A549 (cell line): ENCODE measurements around the gene GLA.

ENCODE experiments used
- CTCF ChIP-seq: fragments of >200 bp; sonication (Bioruptor Twin); formaldehyde crosslinking; IDR thresholded peaks from 3 replicates; pipeline ENCODE4 v1.5.1; 2016
- HOXA7 ChIP-seq: fragments of 250-450 bp; sonication (Bioruptor Pico); IDR thresholded peaks from 2 replicates; pipeline ENCODE4 v1.5.0; 2020; ENCODE audit warnings: mild to moderate bottlenecking, moderate library complexity
- RAD21 ChIP-seq, 2 experiments: fragments of >200 bp in 1 of 2; sonication (Bioruptor Twin) in 1 of 2; formaldehyde crosslinking in 1 of 2; IDR thresholded peaks in 1 of 2; conservative IDR thresholded peaks in 1 of 2; 2 replicates in 1 of 2; 3 replicates in 1 of 2; pipeline ENCODE4 v1.6.1; 2012 to 2018; ENCODE audit warnings: inconsistent platforms in 1 of 2

- TF ChIP-seq CTCF (no peak), HOXA7 (no peak), RAD21 (conservative IDR thresholded peaks at IDR 0.05 in 1 of 2, IDR thresholded peaks at IDR 0.05 in 1 of 2) (no peak)
These were observed 9.0 kb downstream of the GLA start for GRCh38 chrX:101398694-101399093.
